ENCODE data around the gene PPP1R9A.

Gene PPP1R9A

DNA sequence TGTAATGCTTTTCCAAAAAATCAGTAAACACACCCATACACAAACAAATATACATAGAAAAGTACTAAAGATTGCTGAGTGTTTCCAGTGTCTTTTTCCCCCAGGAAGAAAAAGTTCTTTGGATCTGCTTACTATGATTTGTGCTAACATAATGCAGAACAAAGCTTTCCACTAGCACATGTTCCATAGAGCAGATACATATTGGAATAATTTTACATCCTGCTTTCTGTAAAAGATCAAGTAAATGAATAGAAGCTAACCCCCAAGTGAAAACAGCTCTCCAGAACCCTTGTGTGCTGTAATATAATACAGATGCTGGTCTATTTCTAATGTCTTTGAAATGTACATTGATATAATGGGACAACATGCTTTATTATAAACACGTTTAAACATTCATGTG, 291.5 kb downstream of the PPP1R9A start:
- DNase-seq (ENCODE audit: low read depth in 2 of 3, low spot score in 2 of 3), result no peak

DNA sequence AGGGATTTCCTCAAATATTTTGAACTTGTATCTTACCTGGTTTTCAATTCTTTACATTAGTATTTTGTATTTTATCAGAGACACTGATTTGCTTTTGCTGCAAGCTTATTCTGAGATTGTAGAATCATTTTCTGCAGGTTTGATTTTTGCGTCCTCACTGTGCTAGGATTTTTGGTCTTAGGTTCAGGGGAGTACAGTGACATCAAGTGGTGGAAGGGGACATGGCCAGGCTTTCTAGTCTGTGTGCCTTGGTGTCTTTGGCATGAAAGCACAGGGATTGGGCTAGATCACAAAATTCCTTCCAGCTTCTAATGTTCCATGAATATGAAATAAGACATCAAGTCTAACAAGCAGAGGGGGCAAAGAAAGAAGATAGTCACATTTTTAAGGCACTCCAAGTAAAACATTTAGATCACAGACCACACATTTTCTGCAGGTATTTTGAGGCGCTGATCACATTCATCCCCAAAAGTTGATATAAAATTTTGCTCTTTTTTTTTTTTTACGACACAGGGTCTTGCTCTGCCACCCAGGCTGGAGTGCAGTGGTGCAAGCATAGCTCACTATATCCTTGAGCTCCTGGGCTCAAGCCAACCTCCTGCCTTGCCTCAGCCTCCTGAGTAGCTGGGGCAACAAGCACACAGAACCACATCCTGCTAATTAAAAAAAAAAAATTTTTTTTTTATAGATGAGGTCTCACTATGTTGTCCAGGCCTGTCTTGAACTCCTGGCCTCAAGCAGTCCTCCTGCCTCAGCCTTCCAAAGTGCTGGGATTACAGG, 292.6 kb downstream of the PPP1R9A start:
- DNase-seq (ENCODE audit: low read depth in 2 of 3, low spot score in 2 of 3), result no peak

DNA sequence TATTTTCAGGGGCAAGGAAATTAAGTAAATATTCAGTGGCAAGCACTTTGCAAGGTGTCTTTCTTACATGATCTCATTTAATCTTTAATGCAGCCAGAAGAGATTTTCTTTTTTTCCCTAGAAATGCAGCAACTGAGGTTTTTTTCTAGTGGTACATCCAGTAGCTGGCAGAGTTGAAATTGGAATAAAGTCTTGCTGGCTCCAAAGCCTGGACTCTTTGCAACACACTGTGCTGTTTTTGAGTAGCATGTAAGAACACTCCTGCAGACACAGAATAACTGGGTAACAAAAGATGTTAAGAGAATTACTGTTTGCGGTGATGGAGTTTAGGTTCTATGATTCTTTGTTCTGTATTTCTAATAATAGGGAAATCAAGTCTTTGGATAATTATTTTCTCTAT, 293.3 kb downstream of the PPP1R9A start:
- DNase-seq (ENCODE audit: low read depth in 2 of 3, low spot score in 2 of 3), result no peak

DNA sequence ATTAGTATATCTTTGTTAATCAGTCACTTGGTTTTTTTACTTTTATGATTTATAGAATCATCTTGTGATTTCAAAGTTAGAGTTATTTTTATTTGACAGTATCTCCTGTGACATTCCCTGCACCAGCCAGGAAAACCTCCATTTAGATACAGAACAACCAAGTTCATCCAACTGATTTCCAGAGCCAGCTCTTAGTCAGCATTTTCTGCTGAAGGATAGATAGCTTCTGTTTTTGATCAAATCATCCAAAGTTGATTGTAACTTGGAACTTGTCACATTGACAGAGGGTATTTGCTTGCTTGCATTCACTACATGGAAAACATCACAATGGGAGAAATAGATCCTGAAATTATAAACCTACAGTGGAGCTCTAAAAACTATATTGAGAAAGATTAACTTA, 294.3 kb downstream of the PPP1R9A start:
- no peak for DNase-seq (ENCODE audit: low read depth in 2 of 3, low spot score in 2 of 3)

DNA sequence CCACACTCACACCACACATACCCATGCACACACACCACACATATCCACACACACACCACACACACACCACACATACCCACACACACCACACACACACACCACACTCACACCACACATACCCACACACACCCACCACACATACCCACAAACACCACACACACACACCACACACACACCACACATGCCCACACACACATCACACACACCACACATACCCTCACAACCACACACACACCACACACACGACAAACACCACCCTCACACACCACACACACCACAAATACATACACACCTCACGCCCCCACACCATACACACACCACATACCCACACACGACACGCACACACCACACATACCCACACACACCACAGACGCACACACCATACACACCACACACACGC, 297.2 kb downstream of the PPP1R9A start:
- no peak for DNase-seq (ENCODE audit: low read depth in 2 of 3, low spot score in 2 of 3)

DNA sequence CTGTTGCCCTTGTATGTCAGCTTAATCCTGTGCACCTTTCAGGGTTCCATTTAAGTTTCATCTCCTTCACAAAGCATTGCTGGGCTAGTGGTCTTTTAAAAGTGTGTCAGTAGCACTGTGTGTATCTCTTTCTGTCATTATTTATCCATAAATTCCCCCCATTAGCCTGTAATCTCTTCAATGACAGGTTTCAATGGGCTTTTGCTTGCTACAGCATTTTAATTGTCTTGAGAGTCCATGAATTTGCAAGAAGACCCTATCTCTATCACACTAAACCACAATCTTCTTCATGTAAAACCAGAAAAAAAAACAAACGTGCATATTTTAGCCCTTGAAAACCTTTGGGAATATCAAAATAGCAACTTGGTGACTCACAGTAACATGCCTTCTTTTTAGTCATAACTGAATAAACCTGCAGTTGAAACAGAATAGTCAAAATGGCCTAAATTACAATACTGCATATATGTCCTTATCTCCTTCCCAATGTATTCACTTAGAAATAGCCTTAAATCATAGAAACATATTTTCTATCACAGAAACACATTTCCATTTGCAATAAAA, 298.4 kb downstream of the PPP1R9A start:
- no peak for DNase-seq (ENCODE audit: low read depth in 2 of 3, low spot score in 2 of 3)

DNA sequence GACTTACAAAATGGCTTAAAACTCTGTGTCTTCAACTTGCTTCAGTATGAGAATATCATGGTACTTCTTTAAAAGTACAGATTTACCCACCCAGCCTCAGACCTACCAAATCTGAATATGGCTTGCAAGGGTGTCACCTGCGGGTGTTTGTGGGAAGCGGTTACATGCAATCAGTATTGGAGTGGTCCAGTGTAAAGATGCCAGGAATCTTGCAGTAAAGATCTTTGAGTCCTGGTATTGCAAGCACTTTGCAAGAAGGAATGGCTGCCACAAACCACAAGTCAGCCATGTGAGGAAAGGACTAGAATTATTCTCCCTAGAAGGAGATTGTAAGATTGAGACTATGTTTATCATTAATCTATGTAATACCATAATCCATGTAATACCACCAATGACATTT, 301.9 kb downstream of the PPP1R9A start:
- no peak for DNase-seq (ENCODE audit: low read depth in 2 of 3, low spot score in 2 of 3)

DNA sequence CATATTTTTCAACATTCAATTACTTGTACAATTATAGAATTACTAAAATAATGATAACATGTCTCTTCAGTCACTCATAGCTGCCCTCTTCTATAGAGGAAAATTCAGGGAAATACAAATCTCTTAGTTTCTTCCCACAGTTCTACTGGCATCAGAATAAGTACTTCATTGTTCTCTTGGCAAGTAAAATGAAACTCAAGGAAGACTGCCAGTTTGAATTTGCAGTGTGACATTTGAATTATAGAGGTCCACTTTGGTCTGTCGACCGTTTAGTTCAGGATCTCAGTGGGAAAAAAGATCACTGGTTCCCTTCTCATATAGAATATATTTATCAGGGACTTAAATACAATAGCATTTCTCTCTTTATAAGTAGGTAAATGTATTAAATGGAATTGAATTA, 302.4 kb downstream of the PPP1R9A start:
- no peak for DNase-seq (ENCODE audit: low read depth in 2 of 3, low spot score in 2 of 3)

DNA sequence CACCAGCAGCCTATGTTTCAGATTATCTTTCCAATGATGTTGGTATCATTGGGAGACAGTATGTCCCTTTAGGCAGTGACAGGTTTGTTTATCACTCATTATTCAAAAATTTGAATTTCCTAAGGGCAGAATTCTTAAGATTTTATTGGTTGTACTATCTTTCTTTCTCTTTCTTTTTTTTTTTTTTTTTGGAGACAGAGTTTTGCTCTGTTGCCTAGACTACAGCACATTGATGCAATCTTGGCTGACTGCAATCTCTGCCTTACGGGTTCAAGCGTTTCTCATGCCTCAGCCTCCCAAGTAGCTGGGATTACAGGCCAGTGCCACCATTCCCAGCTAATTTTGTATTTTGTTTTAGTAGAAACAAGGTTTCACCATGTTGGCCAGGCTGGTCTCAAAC, 305.8 kb downstream of the PPP1R9A start:
- no peak for DNase-seq (ENCODE audit: low read depth in 2 of 3, low spot score in 2 of 3)

DNA sequence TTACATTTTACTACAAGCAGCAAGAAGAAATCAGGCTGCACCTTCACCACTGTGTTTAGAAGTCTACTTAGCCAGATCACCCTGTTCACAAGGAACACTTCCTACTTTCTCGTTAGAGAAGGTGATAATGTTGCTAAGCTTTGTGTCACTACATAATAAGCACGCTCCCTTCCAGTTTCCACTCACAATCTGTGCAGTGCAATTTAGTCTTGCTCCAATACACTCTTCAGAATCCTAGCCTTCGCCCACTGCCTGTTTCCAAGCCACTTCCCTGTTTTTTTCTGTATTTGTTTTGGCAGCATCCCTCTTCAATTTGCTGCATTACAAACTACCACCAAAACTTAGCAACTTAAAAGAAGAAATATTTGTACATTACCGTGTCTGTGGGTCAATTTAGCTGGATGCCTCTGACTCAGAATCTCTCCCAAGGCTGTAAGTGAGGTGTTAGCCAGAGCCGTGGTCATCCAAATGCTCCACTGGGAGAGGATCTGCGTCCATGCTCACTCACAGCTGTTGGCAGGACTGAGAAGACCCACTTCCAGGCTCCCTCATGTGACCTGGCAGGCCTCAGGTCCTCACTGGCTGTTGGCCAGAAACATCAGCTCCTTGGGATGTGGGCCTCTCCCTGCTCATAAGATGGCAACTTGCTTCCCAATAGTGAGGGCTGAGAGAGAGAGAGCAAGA, 306.6 kb downstream of the PPP1R9A start:
- DNase-seq (ENCODE audit: low read depth in 2 of 3, low spot score in 2 of 3), result no peak

DNA sequence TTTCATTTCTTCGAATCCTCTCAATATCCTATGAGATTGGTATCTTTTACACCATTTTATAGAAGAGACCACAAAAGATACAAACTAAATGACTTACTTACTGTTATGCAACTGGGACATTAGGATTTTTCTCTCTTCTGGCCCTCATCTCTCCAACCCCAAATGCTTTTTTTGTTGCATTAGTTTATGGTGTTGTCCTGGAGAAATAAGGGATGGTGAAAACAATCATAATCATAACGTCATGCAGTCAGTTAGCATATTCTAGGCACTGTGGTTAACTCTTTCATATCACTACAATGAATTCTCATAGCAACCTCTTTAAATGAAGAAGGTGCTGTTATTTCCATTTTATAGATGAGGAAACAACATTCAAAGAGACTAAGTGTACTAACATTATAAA, 312.3 kb downstream of the PPP1R9A start:
- no peak for DNase-seq (ENCODE audit: low read depth in 2 of 3, low spot score in 2 of 3)

DNA sequence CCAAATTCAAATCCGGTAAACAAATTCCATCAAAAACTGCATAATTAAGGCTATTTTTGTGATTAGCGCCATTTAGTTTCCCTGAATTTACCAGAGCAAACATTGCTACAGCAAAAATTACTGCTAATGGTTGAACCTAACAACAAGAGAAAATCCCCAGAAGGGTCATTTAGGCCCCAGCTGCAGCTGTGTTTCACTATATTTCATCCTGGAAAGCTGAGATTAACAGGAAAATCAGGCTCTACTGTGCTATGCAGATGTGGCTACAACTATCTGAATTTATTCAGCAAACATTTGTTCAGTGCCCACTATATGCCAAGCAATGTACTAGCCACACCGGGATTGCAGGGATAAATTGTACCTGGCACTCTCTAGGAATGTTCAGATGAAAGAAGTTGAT, 312.9 kb downstream of the PPP1R9A start:
- no peak for DNase-seq (ENCODE audit: low read depth in 2 of 3, low spot score in 2 of 3)

DNA sequence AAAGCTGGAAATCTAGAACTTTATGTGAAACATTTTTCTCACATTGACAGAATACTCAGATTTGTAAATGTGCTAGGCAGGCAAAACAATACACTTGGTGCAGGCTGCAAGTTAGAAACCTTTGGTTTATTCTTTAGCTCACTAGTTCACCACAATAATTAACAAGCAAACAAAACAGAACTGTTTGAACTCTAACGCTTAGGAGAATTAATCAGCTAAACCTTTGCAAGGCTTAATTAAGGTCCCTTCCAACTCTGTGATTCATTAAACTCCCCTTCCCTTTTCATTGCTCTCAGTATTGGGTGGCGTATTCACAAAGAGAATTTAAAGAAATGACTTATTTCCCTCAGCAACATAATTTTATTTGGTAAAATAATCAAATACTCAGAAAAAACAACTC, 317.9 kb downstream of the PPP1R9A start:
- DNase-seq (ENCODE audit: low read depth in 2 of 3, low spot score in 2 of 3), result no peak

DNA sequence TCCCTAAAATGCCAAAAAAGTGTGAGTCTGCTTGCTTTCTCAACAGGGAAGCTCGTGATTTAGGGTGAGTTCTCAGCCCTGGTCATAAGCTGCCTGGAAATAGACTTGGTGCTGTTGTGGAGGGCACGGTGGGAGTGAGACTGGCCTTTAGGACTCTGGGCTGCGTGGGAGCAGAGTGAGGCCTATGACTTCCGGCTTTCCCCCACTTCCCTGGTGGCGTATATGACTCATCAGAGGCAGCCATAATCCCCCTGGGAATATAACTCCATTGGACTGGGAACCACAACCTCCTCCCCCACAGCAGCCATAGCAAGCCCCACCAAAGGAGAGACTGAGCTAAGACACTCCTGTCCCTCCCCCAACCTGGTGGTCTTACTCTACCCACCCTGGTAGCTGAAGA, 321.9 kb downstream of the PPP1R9A start:
- DNase-seq (ENCODE audit: low read depth in 2 of 3, low spot score in 2 of 3), result no peak

DNA sequence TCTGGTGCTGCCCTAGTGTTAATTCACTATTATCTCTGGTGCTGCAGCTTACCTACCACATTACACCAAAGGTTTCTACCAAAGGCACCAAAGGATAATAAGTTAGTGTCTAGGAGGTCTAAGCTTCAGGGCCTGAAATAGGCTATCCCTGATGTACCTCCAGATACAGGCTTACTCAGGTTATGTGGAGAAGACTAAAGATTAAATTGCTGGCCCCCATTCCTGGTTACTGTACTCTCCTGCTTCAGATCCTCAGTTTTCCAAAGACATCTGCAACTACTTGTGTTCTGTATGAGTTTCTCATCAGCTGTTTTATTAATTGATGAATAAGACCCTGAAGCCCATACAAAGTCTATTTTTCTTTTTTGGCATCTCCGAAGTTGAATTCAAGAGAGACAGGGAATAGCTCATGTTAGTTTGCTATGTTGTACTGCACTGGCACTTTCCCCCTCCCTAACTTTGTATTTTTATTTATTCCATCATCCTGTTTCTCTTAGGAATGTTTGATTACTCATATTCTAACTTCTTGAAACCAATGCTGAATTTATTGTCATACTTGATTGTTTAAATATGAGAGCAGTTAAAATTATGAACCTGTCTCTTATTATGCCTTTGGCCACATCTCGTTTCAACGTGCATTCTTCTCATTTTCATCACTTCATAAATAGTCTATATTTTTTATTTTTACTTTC, 331.0 kb downstream of the PPP1R9A start:
- no peak for DNase-seq (ENCODE audit: low read depth in 2 of 3, low spot score in 2 of 3)

DNA sequence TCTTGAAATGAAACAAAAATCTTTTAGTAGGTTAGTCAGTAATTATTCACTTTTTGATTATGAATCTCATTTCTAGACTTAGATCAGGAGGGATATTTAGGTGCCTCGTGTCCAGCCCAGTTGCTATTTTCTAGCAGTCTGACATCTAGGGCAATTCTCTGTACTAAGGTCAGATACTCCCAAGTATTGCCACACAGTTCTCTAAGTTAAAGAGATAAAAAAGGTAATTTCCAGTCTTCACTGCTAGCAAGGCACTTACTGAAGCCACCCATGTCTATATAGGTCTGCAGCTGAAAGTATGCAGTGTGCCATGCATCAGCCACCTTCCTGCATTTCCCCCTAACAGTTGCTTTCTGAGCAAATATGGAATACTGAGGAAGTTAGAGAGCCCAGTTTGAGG, 333.5 kb downstream of the PPP1R9A start:
- no peak for DNase-seq (ENCODE audit: low read depth in 2 of 3, low spot score in 2 of 3)

DNA sequence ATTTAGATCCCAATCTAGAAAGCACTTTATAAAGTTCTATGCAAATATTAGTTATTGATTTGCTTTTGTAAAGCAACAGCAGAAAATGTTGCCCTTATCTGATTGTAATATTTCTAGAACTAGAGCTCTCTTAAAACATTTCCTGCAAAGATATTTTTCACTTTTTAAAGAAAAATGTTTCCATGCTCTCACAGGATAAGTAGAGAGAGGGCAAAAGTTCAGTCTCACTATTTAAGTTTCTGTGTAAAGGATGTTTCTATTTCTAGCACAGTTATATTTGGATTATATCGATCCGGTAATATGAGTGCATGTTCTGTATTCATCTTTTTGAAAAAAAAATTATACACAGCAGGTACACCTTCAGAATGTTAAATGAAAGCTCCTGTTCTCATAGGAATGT, 334.9 kb downstream of the PPP1R9A start:
- no peak for DNase-seq (ENCODE audit: low read depth in 2 of 3, low spot score in 2 of 3)

DNA sequence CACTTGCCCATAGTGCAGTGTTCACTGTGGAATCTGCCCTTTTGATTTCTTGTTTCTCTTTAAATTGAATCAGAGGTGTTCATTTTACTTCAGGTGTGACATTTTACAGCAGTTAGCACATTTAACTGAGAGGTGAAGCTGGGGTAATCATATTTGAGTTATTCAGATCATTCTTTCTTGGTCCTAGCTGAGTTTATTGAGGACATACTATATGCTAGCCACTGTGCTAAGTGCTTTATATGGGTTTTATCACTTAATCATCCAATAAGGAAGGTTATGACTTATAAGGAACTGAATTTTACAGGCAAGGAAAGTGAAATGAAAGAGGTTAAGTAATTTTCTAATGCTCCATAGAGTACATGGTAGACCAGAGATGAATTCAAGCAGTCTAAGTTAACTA, 337.2 kb downstream of the PPP1R9A start:
- no peak for DNase-seq (ENCODE audit: low read depth in 2 of 3, low spot score in 2 of 3)

DNA sequence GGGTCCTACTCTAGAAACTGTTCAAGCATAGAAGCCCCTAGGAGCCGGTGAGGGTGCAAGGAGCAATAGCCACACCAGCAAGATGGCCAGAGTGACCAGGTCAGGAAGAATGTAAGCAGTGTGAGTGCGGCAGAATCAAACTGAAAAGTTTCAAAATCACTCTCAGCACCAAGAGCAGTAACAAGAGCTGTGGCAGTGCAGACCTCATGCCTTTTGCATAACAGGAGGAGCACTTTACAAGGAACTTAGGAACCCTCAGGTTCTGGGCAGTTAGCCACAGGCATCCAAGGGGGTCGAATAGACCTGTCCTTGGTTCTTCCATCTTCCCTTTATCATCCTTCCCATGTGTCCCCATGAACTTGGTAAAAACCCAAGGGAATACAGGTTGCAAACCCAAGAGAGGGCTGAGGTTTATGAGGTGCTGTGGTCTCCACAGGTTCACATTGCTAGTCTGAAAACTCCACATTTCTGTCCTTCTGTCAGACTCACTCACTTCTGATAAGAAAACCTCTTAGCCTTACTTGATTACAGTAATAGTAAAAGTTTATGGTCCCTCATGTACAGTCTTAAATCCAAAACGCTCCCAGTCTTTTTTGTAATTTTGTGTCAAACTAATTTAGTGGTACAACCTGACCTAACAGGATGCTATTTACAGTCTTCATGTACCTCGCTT, 338.6 kb downstream of the PPP1R9A start:
- DNase-seq (ENCODE audit: low read depth in 2 of 3, low spot score in 2 of 3), result no peak

DNA sequence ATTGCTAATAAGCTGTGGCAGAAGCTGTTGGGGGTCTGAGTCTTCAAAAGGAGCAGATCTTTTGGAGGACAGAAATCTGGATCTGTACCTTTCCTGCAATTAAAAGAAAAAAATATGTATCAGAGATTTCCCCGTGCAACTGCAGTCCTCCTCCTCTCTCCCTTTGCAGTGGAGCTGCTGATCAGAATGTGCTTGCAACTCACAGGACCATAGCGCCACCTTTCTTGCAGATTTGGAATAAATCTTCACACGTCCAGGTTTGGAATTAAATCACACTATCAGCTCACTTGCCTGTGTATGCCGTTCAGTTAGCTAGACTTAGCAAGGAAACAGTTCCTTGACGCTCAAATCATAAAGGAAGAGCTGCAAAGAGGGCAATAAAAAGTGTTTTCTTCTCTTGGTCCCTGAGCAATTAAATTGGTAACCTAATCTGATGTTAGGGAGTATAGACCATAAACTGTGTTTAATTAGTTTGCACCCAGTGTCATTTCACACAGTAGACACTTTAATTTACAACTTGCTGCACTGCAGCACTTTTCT, 339.5 kb downstream of the PPP1R9A start:
- DNase-seq (ENCODE audit: low read depth in 2 of 3, low spot score in 2 of 3), result no peak

DNA sequence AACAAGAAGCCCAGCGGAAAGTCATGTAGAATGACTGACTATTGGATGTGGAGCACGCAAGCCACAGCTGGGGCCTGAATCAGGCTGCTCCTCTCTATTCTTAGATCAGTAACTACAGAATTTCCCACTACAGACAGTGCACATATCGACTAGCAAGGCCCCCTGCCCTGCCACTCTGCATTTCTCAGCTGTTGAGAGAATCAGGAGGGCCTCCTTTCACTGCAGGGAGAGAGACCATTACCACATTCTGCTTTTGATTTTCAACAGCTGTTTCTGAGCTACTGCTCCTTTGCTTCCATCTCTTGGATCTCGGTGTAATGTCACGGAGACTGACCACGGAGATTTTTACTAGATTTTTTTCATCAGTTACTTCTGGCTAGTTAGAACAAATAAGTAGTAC, 343.2 kb downstream of the PPP1R9A start:
- no peak for DNase-seq (ENCODE audit: low read depth in 2 of 3, low spot score in 2 of 3)

Data from activated CD8-positive, alpha-beta memory T cell treated with anti-CD3 and anti-CD28 coated beads for 48 hours (primary cell).